Posterior vena cava (tissue), 2 donors: ENCODE results near the gene SULT4A1. TPM values are rescaled to one million over a fixed set of nuclear protein-coding genes. Genes with fewer than 3 reads are reported as not detected.

ENCODE experiments used
- DNase-seq: peaks from one replicate; pipeline ENCODE4 v3.0.0-alpha.2; 2020; ENCODE audit warnings: low spot score
- intact Hi-C, 2 donors: fragments of 100-400 bp; cut with DNase I; formaldehyde crosslinking; loops; one replicate each; pipeline versions ENCODE4 v1.14.1 to v1.14.2; 2022 to 2023
- total RNA-seq, 2 donors: library from RNA; stranded (reverse); fragmentation: NEBNext Ultra II Directional; extraction: Animal tissue kit (Norgen Biotek cat#: 25700); gene quantifications; one replicate each; pipeline ENCODE4 v1.2.1, GENCODE V29; 2021
- donor health status: DM: yes; HTN: yes; CAD: no.
- donor health status: DM: yes; HTN: yes; CAD: no.

The SULT4A1 gene
- total RNA-seq, 2 donors from 2014 or later = not detected

DNA sequence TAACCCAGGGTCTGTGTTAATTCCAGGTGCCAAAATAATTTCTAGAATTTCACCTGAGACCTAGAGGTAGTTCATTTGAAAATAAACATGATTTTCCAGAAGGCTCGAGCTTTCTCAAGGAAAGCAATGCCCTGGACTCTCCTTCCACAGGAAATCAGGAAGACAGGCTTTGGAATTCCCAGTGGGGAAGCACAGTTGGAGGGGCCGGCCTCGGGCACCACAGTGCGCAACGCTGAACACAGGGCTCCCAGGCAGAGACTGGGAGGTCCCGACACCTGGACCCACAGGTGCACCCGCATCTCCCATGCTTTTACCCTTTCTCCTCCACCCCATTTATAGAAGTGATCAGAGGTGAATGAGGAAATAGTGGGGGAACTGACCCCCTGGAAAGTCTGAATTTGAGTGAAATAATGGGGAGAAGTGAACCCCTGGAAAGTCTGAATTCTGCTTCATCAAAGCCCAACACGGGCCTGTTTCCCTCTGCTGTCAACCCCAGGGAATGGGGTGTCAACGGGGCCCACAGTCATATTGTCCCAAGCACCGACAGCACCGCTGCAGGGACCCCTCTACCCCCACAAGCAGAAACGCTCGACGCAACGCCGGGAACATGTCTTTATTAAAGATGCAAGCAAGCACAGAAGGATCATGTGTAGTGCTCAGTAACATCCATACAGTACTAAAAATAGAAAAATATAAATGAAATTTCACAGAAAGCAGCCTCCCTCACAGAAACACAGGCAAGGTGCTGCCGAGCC is 38.2 kb downstream of the SULT4A1 start:
- no peak for DNase-seq
- intact Hi-C loops = no loop called here

DNA sequence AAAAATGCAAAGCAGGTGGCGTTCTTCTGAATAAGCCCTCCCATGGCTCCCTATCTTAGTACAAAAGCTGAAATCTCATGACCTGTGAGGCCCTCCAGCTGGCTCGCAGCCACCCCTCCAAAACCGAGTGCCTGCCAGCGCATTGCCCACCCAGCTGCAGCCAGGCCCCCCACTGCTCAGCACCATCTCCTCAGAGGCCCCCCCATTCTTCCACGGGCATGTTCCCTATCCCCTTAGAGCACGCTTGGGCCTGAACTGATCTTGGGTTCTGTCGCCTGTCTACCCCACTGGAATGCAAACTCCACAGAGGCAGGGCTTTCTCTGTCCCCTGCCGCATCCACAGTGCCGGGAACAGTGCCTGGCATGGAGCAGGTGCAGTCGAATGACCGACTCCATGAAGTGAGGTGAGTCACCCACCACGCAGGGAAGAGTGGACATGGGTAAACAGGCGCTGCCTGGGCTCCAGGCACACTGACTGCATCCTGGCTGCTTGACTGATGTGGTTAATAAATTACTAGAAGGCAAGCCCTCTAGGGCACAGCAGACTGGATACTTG is 38.9 kb downstream of the SULT4A1 start:
- intact Hi-C loops = no loop called here
- DNase-seq = no peak

DNA sequence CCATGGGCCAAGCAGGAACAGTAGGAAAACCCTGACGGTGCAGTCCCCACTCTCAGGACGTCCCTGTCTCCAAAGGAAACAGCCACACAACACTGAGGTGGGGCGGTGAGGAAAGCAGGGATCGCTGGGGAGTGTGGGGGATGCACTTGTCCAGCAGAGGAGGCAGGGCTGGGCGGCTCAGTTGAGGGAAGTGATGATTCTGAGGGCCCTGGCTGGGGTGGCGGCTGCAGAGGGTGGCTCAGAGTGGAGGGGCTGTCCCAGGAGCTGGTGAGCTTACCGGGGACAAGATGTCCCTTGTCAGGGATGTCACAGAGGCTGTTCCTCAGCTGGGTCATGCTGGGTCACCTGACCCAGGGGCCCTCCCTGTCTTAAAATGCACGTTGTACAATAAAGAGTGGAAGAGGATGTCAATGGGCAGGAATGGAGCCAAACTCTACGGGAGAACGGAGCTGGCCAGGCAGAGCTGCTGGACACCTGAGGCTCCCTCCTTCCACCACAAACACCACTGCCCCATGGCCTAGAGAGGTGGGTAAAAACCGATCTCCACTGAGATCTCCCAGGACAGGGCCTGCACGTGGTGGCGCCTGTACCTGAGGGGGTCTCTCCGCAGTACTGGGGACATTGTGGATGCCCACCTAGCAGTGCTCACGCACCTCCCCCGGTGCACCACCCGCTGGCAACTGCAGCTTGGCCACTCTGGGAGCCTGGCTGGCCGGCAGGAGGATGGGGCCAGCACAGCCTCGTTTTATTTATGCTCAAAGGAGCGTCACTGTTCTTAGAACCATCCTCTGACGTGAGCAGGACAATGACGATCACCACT is 40.5 kb downstream of the SULT4A1 start:
- no peak for DNase-seq
- intact Hi-C loops = no loop called here

DNA sequence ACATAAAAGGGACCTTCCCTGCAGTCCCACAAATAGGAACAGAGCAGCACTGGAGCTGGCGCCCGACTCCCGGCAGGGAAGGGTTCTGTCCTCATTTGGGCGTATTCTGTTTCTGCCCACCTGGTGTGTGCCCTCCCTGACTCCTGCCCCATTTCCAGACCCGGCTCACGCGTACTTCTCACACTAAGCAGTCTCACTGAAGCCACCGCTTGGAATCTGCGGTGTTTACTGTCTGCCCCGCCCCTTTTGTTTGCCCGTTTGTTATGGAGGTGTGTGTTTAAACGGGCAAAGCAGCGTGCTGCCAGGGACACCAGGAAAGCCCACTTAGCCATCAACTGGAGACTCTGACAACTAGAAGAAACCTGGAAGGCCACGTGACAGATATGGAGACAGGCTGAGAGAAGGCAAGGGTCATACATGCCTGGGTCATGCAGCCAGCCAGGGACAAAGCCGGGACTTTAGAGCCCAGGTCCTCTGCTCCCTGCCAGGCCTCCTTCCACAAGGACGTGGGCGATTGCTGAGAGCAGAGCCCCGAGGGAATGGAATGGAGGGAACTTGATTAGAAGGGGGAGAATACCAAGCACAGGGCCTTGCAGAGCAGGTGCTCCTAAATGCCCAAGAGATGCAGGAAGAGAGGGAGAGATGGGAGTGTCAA is 41.5 kb downstream of the SULT4A1 start:
- intact Hi-C loops = no loop called here
- no peak for DNase-seq

DNA sequence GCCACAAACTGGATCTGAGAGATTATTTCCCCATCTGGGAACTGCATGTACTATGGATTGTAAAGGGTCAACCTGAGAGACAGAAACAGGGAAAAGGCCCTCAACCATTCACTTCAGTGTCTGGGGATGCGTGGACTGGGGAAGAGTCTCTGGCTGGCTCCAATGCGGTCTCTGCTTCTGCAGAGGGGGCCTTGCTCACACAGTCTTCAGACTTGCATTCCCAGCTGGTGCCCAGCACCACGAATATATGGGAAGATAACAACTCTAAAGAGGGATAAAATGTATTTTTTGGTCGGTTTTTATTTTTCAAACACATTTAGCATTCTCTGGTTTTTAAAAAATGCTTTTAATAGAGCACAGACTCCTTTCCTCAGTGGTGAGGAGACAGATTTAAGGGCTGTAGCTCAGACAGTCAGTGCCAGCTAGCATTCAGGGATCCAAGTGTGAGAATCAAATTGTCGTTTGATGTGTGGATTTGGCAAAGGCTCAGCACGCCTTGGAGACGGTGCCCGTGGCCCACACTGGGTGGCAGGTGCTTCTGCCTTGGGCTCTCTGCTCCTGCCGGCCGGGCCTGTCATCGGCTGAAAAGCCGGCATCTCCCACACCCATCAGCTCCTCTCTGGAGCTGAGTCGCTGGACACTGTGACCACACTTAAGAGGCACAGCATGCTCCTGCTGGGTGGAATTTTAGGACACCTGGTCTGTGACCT is 42.2 kb downstream of the SULT4A1 start:
- intact Hi-C loops = no loop called here

DNA sequence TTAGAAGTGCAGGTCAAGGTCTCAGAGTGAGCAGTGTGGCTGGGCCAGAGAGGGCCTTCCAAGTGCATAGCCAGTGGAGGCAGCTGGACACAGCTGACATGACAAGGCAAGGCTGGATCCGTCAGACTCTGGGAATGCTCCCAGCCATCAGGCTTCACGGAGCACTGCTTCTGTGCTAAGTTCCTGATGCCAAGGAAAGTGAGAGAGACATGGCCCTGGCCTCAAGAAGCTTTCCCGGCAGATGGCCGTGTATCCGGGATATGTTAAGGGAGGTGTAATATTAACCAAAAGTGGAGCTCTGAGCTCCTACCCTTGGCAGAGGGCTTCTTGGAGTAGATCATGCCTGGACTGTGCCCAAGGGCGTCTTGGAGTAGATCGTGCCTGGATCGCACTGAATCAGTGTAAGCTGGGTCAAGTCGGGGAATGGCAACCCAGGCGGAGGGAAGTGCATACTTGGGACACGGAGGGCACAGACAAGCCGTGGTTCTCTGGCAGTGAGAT is 42.8 kb downstream of the SULT4A1 start:
- DNase-seq = no peak
- intact Hi-C loops = no loop called here

More for the DNA sequence above, 42.2 kb downstream of the SULT4A1 start:
- no peak for DNase-seq

DNA sequence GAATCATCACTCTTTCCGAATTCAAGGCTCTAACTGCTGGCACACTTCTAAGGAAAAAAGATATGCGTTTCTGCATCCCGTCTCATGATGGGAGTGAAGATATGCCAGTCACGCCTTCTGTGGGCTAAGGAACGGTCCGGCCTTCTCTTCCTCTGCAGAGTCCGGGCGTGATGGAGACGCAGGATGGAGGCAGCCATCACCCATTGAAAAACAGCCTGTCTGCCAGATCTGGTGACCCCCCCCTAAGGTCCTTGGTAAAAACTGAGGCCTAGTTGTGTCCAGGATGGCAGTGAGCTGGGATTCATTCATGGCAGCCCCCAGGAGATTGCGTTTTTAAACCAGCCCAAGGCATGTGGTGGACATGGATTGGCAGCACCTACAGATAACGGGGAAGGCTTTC is 43.3 kb downstream of the SULT4A1 start:
- intact Hi-C loops = no loop called here
- no peak for DNase-seq

DNA sequence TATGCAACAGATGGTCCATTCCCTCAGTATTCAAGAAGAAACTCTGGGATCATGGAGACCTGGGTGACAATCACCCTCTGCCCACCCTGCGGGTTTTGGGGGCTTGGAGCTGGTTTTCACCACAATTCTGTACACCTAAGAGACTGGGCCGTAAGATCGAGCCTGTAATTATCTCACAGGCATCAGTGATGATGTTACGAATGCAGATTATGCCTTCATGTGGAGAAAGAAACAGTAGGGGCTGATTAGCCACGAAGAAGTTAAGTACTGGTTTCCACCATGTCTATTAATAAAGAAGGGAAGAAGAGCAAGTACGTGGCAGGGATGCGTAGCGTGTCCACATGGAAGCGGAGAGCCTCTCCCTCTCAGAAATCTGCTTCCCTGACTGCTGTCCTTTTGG is 44.9 kb downstream of the SULT4A1 start:
- intact Hi-C loops = no loop called here
- no peak for DNase-seq

DNA sequence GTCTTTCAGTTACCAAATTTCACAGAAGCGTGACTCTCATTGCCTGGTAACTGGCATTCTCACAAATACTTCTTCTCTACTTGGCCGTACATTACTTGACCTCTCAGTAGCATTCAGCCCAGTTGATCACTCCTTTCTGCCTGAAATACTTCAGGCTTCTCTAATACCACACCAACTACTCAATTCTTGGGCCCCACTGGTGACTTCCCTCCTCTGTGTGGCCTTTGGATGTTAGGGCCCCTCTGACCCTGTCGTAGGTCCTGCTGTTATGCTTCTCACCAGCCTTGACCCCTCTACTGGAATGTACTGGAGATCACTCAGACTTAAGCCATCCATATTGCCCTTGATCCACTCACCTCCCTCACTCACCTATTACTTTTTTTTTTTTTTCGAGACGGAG is 48.0 kb downstream of the SULT4A1 start:
- intact Hi-C loops = no loop called here
- DNase-seq = no peak

DNA sequence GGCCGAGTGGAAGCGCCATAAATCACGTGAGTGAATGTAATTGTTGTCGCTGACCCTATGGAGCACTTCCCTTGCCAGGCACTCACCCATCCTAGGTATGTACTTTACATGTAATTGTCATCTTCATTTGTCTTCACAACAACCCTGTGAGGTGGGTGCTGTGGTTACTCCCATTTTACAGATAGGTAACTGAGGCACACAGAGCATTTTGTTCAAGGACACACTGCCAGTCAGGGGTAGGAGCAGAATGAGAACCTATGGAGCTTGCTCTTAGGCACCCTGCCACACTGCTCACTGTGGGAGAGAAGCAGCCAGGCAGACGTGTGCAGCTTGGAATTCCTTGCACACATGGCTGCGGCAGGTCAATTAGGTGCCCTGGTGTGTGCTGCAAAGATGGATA is 49.4 kb downstream of the SULT4A1 start:
- intact Hi-C loops = no loop called here
- DNase-seq = no peak

DNA sequence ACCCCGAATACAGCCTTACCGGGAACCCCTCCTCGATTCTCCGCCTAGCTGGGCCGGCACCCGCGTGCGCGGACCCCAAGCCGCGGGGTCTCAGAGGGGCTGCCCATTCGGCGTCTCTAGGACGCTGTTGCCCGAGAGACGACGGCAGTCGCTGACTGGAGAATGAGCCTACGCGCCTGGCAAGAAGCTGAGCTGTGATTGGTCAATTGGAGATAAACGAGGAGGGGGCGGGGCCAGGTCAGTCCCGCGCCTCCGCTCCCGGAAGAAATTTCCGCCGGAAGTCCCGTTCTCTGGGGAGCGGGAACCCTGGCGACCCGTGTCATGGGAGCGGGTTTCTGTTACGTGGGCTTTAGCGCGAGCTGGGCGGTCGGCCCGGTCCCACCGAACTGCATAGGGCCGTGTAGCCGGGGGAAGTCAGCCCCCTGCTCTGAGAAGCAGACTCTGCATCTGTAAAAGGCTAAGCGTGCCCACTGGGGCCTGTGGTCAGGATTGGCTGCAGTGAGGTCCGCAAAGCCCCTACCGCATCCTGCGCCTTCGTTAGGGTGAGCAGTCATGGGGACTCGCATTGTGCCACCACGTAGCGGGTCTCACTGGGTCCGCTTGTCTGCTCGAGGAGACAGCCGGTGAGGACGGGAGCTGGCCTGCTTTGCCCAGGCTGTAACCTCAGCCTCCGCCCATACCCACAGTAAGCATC is 50.0 kb downstream of the SULT4A1 start, which contains the start of gene EFCAB6:
Gene EFCAB6 (minus strand): TSS at position 157 of the 694 bp plus-strand sequence. CDS start 29,987 bp downstream, outside the sequence.
- intact Hi-C loops = no loop called here
- peak; percentile 97 for DNase-seq

DNA sequence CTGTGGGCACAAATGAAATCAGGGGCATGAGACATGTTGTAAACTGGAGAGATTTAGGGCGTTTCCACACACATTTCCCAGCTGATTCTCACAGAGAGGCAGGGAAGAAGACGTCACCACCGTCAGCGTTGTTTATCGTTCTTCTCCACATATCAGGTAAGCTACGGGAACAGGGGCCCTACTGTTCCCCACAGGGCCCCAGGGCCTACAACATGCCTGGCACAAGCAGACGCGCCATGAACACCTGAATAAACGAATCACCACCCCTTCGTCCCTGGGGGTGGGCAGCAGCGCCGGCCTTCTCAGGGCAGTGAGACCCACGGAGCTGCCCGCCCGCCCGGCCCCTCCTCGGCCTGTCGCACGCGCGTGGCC is 50.5 kb downstream of the SULT4A1 start:
- DNase-seq = no peak
- intact Hi-C loops = no loop called here

DNA sequence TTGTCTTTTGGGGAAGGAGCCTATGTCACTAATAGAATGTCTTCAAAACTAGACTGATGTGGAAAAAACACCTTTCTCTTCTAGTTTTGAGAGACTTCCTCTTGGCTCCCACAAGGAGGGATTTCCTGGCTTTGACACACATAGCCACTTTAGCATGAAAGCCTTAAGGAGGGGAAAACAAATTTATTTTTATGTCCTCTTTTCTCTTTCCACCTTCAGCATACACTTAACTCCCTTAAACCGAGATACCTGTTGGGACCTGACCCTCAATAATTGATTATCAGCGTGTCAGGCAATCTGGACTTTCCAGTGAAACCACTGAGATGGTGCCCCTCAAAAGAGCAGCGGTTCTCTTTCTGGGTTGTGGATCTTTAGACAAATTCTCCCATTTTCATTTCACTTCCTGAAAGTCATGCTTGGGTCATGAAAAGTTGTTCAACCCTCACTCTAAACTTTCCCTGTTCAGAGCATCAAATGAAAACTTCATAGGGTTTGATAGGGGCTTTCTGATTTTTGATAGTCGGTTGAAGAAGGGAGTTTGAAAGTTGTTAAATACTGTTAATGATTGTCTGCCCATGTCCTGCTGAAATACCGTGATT is 59.3 kb downstream of the SULT4A1 start:
- no peak for DNase-seq
- intact Hi-C loops = no loop called here

DNA sequence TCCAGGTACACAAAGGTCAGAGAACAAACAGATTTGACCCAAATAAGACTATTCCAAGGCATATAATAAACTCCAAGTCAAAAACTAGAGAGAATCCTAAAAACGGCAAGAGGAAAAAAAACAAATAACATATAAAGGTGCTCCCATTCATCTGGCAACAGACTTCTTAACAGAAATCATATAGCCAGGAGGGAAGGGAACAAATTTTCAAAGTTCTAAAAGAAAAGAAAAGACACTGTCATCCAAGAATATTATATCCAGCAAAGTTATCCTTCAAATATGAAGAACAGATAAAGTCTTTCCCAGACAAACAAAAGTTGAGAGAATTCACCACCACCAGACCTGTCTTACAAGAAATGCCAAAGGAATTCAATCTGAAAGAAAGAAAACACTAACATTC is 61.3 kb downstream of the SULT4A1 start:
- no peak for DNase-seq
- intact Hi-C loops = no loop called here

DNA sequence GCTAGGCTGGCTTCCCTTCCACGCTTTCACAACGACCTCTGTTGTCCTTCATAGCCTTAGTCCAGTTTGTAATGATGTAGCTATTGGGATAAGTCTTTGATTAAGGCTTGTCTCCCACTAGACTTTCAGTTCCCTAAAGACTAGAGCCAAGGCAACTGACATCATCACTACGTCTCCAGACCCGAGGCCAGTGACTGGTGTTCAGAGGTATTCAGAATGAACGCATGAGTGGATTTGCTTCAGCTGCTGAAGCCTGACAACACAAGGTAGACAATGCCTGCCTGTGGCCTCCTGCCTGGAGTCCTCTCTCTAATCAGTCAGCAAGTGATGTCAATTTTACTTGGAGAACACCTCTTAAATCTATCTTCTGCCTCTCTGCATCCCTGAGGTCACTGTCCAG is 63.8 kb downstream of the SULT4A1 start:
- DNase-seq = no peak
- intact Hi-C loops = no loop called here

DNA sequence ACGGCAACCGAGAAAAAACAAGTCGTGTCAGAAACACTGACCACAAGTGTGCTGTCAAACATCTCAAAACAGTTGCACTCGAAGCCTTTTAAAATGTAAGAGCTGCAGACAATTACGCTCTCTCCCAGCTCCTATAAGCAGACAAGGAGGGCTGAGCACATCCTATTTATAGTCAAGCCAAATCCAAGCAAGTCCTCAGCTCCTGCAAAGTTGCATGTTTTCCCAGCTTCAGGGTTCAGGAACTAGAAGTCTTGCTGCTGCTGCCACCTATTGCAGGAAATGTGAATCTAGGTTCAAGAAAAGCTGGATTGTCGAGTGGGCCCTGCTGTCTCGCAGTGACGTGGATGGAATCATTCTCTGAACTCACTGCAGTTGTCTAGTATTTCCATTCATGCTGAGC is 65.7 kb downstream of the SULT4A1 start:
- DNase-seq = no peak
- intact Hi-C loops = no loop called here

DNA sequence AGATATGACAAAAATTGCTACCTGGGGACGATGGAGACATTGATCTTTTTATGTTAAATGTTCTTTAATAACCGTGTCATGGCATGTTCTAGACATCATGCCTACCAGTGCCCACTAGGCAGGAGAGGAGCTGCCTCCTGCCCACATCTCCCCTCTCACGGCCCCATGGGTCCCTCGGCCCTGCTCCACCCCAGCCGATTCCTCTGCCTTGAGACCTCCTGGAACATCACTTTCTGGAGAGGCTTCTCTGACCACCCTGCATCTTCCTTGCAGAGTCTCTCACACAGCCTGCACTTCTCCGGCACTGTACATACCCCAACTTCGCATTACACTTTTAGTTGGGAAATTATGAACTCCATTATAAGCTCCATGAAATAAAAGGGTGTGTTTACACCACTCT is 67.0 kb downstream of the SULT4A1 start:
- intact Hi-C loops = no loop called here
- DNase-seq = no peak

DNA sequence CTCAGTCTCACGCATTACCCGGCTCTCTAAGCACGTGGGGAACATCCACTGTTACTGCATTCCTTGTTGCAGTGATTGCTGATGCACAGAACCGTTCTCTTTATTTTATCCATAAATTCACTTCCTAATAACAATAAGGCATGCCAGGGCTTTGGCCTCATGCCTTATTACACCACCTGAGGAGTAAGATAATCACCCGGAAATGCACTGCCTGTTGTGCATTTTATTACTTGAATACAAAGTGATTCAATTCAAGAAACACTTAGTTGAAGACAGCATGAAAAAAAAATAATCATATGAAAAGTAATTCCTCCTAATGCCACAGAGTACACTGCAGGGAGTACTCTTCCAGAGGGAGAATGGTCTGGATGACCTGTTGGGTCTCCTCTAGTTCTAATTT is 69.4 kb downstream of the SULT4A1 start:
- intact Hi-C loops = no loop called here
- DNase-seq = no peak
